Measurements from ENCODE around the gene FRMD7.

FRMD7 gene

GRCh38 chrX:132043977-132044376, 83.8 kb downstream of the FRMD7 start:
- TF ChIP-seq FOXP2 (optimal IDR thresholded peaks at IDR 0.05; ENCODE audit: borderline replicate concordance, extremely low read depth, extremely low read length, insufficient read depth), result no peak
- TF ChIP-seq REST (IDR thresholded peaks at IDR 0.05; ENCODE audit: insufficient read depth in 1 of 2, low read depth in 2 of 2, low read length in 2 of 2), result no peak
- TF ChIP-seq SIN3A (IDR thresholded peaks at IDR 0.05; ENCODE audit: borderline replicate concordance, insufficient read depth, low read length), result no peak
- TF ChIP-seq TAF1 (IDR thresholded peaks at IDR 0.05; ENCODE audit: borderline replicate concordance, insufficient read depth, low read length), result no peak
- TF ChIP-seq POLR2AphosphoS5 (IDR thresholded peaks at IDR 0.05; ENCODE audit: low read depth, low read length), result no peak

- no peak for TF ChIP-seq SIN3A (IDR thresholded peaks at IDR 0.05; ENCODE audit: borderline replicate concordance, insufficient read depth, low read length)
- TF ChIP-seq FOXP2 (optimal IDR thresholded peaks at IDR 0.05; ENCODE audit: borderline replicate concordance, extremely low read depth, extremely low read length, insufficient read depth), result no peak
- TF ChIP-seq TAF1 (IDR thresholded peaks at IDR 0.05; ENCODE audit: borderline replicate concordance, insufficient read depth, low read length), result no peak
- TF ChIP-seq POLR2AphosphoS5 (IDR thresholded peaks at IDR 0.05; ENCODE audit: low read depth, low read length), result no peak
- TF ChIP-seq REST (IDR thresholded peaks at IDR 0.05; ENCODE audit: insufficient read depth in 1 of 2, low read depth in 2 of 2, low read length in 2 of 2), result no peak
Measured at GRCh38 chrX:132041015-132041414, 86.8 kb downstream of the FRMD7 start.

- TF ChIP-seq POLR2AphosphoS5 (IDR thresholded peaks at IDR 0.05; ENCODE audit: low read depth, low read length) (no peak), SIN3A (IDR thresholded peaks at IDR 0.05; ENCODE audit: borderline replicate concordance, insufficient read depth, low read length) (no peak), REST (IDR thresholded peaks at IDR 0.05; ENCODE audit: insufficient read depth in 1 of 2, low read depth in 2 of 2, low read length in 2 of 2) (no peak), TAF1 (IDR thresholded peaks at IDR 0.05; ENCODE audit: borderline replicate concordance, insufficient read depth, low read length) (no peak), FOXP2 (optimal IDR thresholded peaks at IDR 0.05; ENCODE audit: borderline replicate concordance, extremely low read depth, extremely low read length, insufficient read depth) (no peak)
Measured at GRCh38 chrX:132040066-132040465, 87.8 kb downstream of the FRMD7 start.

- TF ChIP-seq POLR2AphosphoS5 (IDR thresholded peaks at IDR 0.05; ENCODE audit: low read depth, low read length) (no peak), TAF1 (IDR thresholded peaks at IDR 0.05; ENCODE audit: borderline replicate concordance, insufficient read depth, low read length) (no peak), REST (IDR thresholded peaks at IDR 0.05; ENCODE audit: insufficient read depth in 1 of 2, low read depth in 2 of 2, low read length in 2 of 2) (no peak), SIN3A (IDR thresholded peaks at IDR 0.05; ENCODE audit: borderline replicate concordance, insufficient read depth, low read length) (no peak), FOXP2 (optimal IDR thresholded peaks at IDR 0.05; ENCODE audit: borderline replicate concordance, extremely low read depth, extremely low read length, insufficient read depth) (no peak)
Measured at GRCh38 chrX:132037479-132037993, 90.3 kb downstream of the FRMD7 start.

GRCh38 chrX:132034648-132035047, 93.2 kb downstream of the FRMD7 start:
- TF ChIP-seq FOXP2 (optimal IDR thresholded peaks at IDR 0.05; ENCODE audit: borderline replicate concordance, extremely low read depth, extremely low read length, insufficient read depth) (no peak), TAF1 (IDR thresholded peaks at IDR 0.05; ENCODE audit: borderline replicate concordance, insufficient read depth, low read length) (no peak), POLR2AphosphoS5 (IDR thresholded peaks at IDR 0.05; ENCODE audit: low read depth, low read length) (no peak), SIN3A (IDR thresholded peaks at IDR 0.05; ENCODE audit: borderline replicate concordance, insufficient read depth, low read length) (no peak)
